T-helper 1 cell treated with Interleukin-12 subunit alpha and Interleukin-12 subunit beta and Interleukin-4 antibody, amounts not matched to agents 30 μg/mL and 1 μg/mL, for 36 hours (primary cell): Measurements from ENCODE around the gene GAL3ST2.
"Not testable (repeated sequence)": the region's sequence is repeated elsewhere in the genome, so short reads cannot be mapped to it uniquely, and the experiment has no call there.

ENCODE experiments used
- H3K27ac Mint-ChIP-seq: one replicate; pipeline ENCODE4 v1.8.0; 2021; ENCODE audit warnings: mild to moderate bottlenecking, mixed read lengths
- H3K27me3 Mint-ChIP-seq: one replicate; pipeline ENCODE4 v1.8.0; 2021; ENCODE audit warnings: low read depth, mixed read lengths
- H3K36me3 Mint-ChIP-seq: one replicate; pipeline ENCODE4 v1.8.0; 2021; ENCODE audit warnings: low read depth, mixed read lengths
- H3K4me1 Mint-ChIP-seq: one replicate; pipeline ENCODE4 v1.8.0; 2021; ENCODE audit warnings: low read depth, mixed read lengths
- H3K4me3 Mint-ChIP-seq: one replicate; pipeline ENCODE4 v1.8.0; 2021; ENCODE audit warnings: mild to moderate bottlenecking, moderate library complexity, mixed read lengths
- H3K9me3 Mint-ChIP-seq: one replicate; pipeline ENCODE4 v1.8.0; 2021; ENCODE audit warnings: mixed read lengths

Gene GAL3ST2

GRCh38 chr2:241754042-241754441 is 22.6 kb upstream of the GAL3ST2 start:
- Mint-ChIP-seq H3K27ac (peak overlapping the region; percentile 62), H3K4me1 (no peaks in the 10 kb centered on the region), H3K4me3 (no peak overlapping the region), H3K27me3 (no peaks in the 10 kb centered on the region), H3K36me3 (no peaks in the 10 kb centered on the region), H3K9me3 (no peaks in the 10 kb centered on the region)

GRCh38 chr2:241755166-241755565 is 21.5 kb upstream of the GAL3ST2 start:
- no peaks in the 10 kb centered on the region for H3K9me3 Mint-ChIP-seq
- peaks cover 6% of the 10 kb centered on the region for H3K36me3 Mint-ChIP-seq
- H3K27ac Mint-ChIP-seq = no peak overlapping the region
- peaks cover 2% of the 10 kb centered on the region for H3K4me1 Mint-ChIP-seq
- no peak overlapping the region for H3K4me3 Mint-ChIP-seq
- no peaks in the 10 kb centered on the region for H3K27me3 Mint-ChIP-seq

- Mint-ChIP-seq H3K4me1 (peaks cover 2% of the 10 kb centered on the region), H3K9me3 (peaks cover 2% of the 10 kb centered on the region), H3K36me3 (peaks cover 7% of the 10 kb centered on the region), H3K4me3 (no peak overlapping the region), H3K27me3 (no peaks in the 10 kb centered on the region), H3K27ac (no peak overlapping the region)
Measured at GRCh38 chr2:241755777-241756176, 20.8 kb upstream of the GAL3ST2 start.

GRCh38 chr2:241759067-241759807 is 17.4 kb upstream of the GAL3ST2 start:
- Mint-ChIP-seq H3K4me3 (no peak overlapping the region), H3K36me3 (peaks cover 14% of the 10 kb centered on the region), H3K9me3 (peaks cover 5% of the 10 kb centered on the region), H3K4me1 (peaks cover 13% of the 10 kb centered on the region), H3K27me3 (no peaks in the 10 kb centered on the region), H3K27ac (peak overlapping the region; percentile 42)

- not testable (repeated sequence) for H3K27ac Mint-ChIP-seq, H3K27me3 Mint-ChIP-seq, H3K4me3 Mint-ChIP-seq, H3K9me3 Mint-ChIP-seq
- Mint-ChIP-seq H3K4me1 (peaks cover 13% of the 10 kb centered on the region), H3K36me3 (peaks cover 14% of the 10 kb centered on the region)
Measured at GRCh38 chr2:241759893-241760292, 16.7 kb upstream of the GAL3ST2 start.

- Mint-ChIP-seq H3K4me3 (no peak overlapping the region), H3K27me3 (no peaks in the 10 kb centered on the region), H3K4me1 (peaks cover 13% of the 10 kb centered on the region)
Measured at GRCh38 chr2:241760301-241760771, 16.3 kb upstream of the GAL3ST2 start.

GRCh38 chr2:241762321-241762932 is 14.2 kb upstream of the GAL3ST2 start:
- Mint-ChIP-seq H3K4me1 (peaks cover 13% of the 10 kb centered on the region), H3K27ac (peak overlapping the region; percentile 14), H3K27me3 (no peaks in the 10 kb centered on the region), H3K36me3 (peaks cover 14% of the 10 kb centered on the region), H3K4me3 (no peak overlapping the region), H3K9me3 (peaks cover 5% of the 10 kb centered on the region)

More at GRCh38 chr2:241760301-241760771, 16.3 kb upstream of the GAL3ST2 start:
- Mint-ChIP-seq H3K27ac (no peak overlapping the region), H3K9me3 (peaks cover 5% of the 10 kb centered on the region), H3K36me3 (peaks cover 14% of the 10 kb centered on the region)

- peaks cover 5% of the 10 kb centered on the region for H3K9me3 Mint-ChIP-seq
Measured at GRCh38 chr2:241762933-241763369, 13.7 kb upstream of the GAL3ST2 start.

GRCh38 chr2:241763551-241764274 is 12.9 kb upstream of the GAL3ST2 start:
- H3K4me3 Mint-ChIP-seq = no peak overlapping the region
- no peaks in the 10 kb centered on the region for H3K27me3 Mint-ChIP-seq
- H3K36me3 Mint-ChIP-seq = peaks cover 14% of the 10 kb centered on the region
- H3K4me1 Mint-ChIP-seq = peaks cover 13% of the 10 kb centered on the region
- H3K27ac Mint-ChIP-seq = peak overlapping the region; percentile 14
- H3K9me3 Mint-ChIP-seq = peaks cover 5% of the 10 kb centered on the region

More at GRCh38 chr2:241762933-241763369, 13.7 kb upstream of the GAL3ST2 start:
- peaks cover 14% of the 10 kb centered on the region for H3K36me3 Mint-ChIP-seq
- peak overlapping the region; percentile 14 for H3K27ac Mint-ChIP-seq
- H3K4me1 Mint-ChIP-seq = peaks cover 13% of the 10 kb centered on the region
- H3K4me3 Mint-ChIP-seq = no peak overlapping the region
- no peaks in the 10 kb centered on the region for H3K27me3 Mint-ChIP-seq

GRCh38 chr2:241764275-241765241 is 12.1 kb upstream of the GAL3ST2 start:
- peaks cover 10% of the 10 kb centered on the region for H3K36me3 Mint-ChIP-seq
- H3K4me3 Mint-ChIP-seq = no peak overlapping the region
- H3K27ac Mint-ChIP-seq = no peak overlapping the region
- peaks cover 11% of the 10 kb centered on the region for H3K4me1 Mint-ChIP-seq
- H3K27me3 Mint-ChIP-seq = no peaks in the 10 kb centered on the region
- H3K9me3 Mint-ChIP-seq = peaks cover 5% of the 10 kb centered on the region

- Mint-ChIP-seq H3K27me3 (no peaks in the 10 kb centered on the region), H3K4me1 (peaks cover 12% of the 10 kb centered on the region), H3K4me3 (no peak overlapping the region), H3K36me3 (no peaks in the 10 kb centered on the region), H3K27ac (no peak overlapping the region), H3K9me3 (no peaks in the 10 kb centered on the region)
Measured at GRCh38 chr2:241767464-241768250, 9.0 kb upstream of the GAL3ST2 start.

GRCh38 chr2:241768251-241768711 is 8.3 kb upstream of the GAL3ST2 start:
- Mint-ChIP-seq H3K4me3 (no peak overlapping the region), H3K4me1 (peaks cover 6% of the 10 kb centered on the region), H3K9me3 (no peaks in the 10 kb centered on the region), H3K27me3 (no peaks in the 10 kb centered on the region), H3K27ac (no peak overlapping the region), H3K36me3 (no peaks in the 10 kb centered on the region)

GRCh38 chr2:241768850-241769249 is 7.8 kb upstream of the GAL3ST2 start:
- Mint-ChIP-seq H3K27ac (no peak overlapping the region), H3K9me3 (no peaks in the 10 kb centered on the region), H3K4me1 (peaks cover 5% of the 10 kb centered on the region), H3K36me3 (no peaks in the 10 kb centered on the region), H3K27me3 (no peaks in the 10 kb centered on the region), H3K4me3 (no peak overlapping the region)
